H1 (cell line): ENCODE measurements around the gene PDF. TPM values are rescaled to one million over a fixed set of nuclear protein-coding genes. Genes with fewer than 3 reads are reported as not detected.

Experiments
- CREB1 ChIP-seq: IDR thresholded peaks from 2 replicates; pipeline ENCODE4 v1.6.1; 2012; ENCODE audit warnings: inconsistent platforms
- EZH2 ChIP-seq: fragments of 200-600 bp; sonication (generic); IDR thresholded peaks from 2 replicates; pipeline ENCODE4 v1.7.1; 2012; ENCODE audit warnings: low read depth, mild to moderate bottlenecking, moderate library complexity, low read length, inconsistent platforms; ENCODE audit not compliant: severe bottlenecking
- MAFK ChIP-seq: IDR thresholded peaks from 2 replicates; pipeline ENCODE4 v1.6.1; 2012; ENCODE audit warnings: low read depth, mild to moderate bottlenecking, improper control_type of control experiment, low read length
- NANOG ChIP-seq: IDR thresholded peaks from 2 replicates; pipeline ENCODE4 v1.6.1; 2011; ENCODE audit warnings: low read length, low read depth, mild to moderate bottlenecking, inconsistent platforms; ENCODE audit not compliant: insufficient read depth, poor library complexity, severe bottlenecking
- RAD21 ChIP-seq, 2 experiments: IDR thresholded peaks in 1 of 2; conservative IDR thresholded peaks in 1 of 2; 2 replicates each; pipeline ENCODE4 v1.6.1; 2011; ENCODE audit warnings: low read depth in 2 of 2, low read length in 2 of 2, improper control_type of control experiment in 1 of 2, inconsistent platforms in 1 of 2, mild to moderate bottlenecking in 1 of 2, moderate library complexity in 1 of 2
- RXRA ChIP-seq: IDR thresholded peaks from 2 replicates; pipeline ENCODE4 v1.6.1; 2011; ENCODE audit warnings: low read depth, mild to moderate bottlenecking, low read length, moderate library complexity; ENCODE audit not compliant: insufficient read depth
- TEAD4 ChIP-seq: IDR thresholded peaks from 2 replicates; pipeline ENCODE4 v1.6.1; 2012; ENCODE audit warnings: low read depth, low read length, inconsistent platforms, mixed read lengths
- polyA plus RNA-seq, 7 experiments: library from polyadenylated mRNA; depleted of rRNA in 3 of 7; stranded (reverse) in 5 of 7; unstranded in 2 of 7; fragments of >200 nt in 5 of 7; fragments of 200-250 nt in 2 of 7; gene quantifications; 1 replicate in 5 of 7; 2 replicates in 1 of 7; 4 replicates in 1 of 7; pipeline versions ENCODE4 v1.2.1 to v1.2.3, GENCODE V29; 2011 to 2013; ENCODE audit warnings: missing spikeins in 2 of 7, mixed read lengths in 2 of 7
- total RNA-seq: library from RNA; stranded (reverse); fragmentation: NEBNext Ultra II Directional; extraction: Animal tissue kit (Norgen Biotek cat#: 25700); gene quantifications from 2 replicates; pipeline ENCODE4 v1.2.1, GENCODE V29; 2021
- TF ChIP-seq, protein P1 (sequence below): IDR thresholded peaks from 2 replicates; pipeline ENCODE4 v1.6.1; 2012; ENCODE audit warnings: low read length, inconsistent platforms

The PDF gene
- total and polyA plus RNA-seq, 2 of the 8 experiments (the other 6 are each of a cell fraction or from before 2014, with no cell fraction given) = 17.7 to 23.9 TPM

DNA sequence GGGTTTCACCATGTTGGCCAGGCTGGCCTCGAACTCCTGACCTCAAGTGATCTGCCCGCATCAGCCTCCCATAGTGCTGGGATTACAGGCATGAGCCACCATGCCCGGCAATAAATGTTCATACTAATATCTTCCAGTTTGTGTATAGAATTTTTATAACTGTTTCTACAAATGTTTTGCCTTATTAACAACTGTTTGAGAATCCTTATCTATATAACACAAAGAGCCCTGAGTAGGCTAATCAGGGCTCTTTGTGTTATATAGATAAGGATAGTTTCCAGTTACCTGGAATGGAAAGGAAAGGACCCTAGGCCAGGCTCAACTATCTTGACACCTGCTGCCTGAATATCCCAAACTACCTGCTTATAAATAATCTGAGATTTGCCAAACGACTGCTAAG lies 38.5 kb upstream of the PDF start (continued):
- TF ChIP-seq, protein P1, sequence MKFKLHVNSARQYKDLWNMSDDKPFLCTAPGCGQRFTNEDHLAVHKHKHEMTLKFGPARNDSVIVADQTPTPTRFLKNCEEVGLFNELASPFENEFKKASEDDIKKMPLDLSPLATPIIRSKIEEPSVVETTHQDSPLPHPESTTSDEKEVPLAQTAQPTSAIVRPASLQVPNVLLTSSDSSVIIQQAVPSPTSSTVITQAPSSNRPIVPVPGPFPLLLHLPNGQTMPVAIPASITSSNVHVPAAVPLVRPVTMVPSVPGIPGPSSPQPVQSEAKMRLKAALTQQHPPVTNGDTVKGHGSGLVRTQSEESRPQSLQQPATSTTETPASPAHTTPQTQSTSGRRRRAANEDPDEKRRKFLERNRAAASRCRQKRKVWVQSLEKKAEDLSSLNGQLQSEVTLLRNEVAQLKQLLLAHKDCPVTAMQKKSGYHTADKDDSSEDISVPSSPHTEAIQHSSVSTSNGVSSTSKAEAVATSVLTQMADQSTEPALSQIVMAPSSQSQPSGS = no peak
- TF ChIP-seq TEAD4 (no peak), RXRA (no peak), CREB1 (no peak), NANOG (no peak), MAFK (no peak), EZH2 (no peak), RAD21 (IDR thresholded peaks at IDR 0.05 in 1 of 2, conservative IDR thresholded peaks at IDR 0.05 in 1 of 2; ENCODE audit: low read depth in 2 of 2, low read length in 2 of 2) (no peak)
